OCI-M2 (cell line): ENCODE measurements around the gene LETM1.

Source experiments
- DNase-seq: peaks from one replicate; lab custom pipeline; 2025; ENCODE audit not compliant: unreplicated experiment; lab: John Stamatoyannopoulos, UW

The LETM1 gene

DNA sequence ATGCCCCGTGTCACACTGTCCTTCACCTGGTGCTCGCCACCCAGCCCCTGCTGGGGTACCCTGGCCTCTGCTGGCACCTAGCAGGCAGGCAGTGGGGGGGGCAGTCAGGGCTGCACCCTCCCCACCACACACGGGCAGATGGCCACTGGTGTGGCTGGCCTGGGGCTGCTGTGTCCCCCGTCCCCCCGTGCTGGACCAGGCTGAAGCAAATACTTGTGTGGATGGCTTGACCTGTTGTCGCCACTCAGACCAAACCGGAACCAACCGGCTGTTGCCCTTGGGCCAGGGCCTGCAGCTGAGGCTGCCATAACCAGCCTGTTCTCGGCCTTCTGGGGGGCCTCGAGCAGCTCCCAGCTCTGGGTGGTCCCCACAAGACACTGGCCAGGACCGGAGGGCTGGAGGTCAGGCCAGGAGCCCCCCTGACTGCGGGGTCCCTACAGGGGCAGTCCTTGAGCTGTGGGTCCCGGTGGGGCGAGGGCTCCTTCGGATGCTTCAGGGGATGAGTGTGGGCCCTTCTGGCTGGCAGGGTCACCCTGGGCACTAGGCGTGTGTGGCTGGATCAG lies 58.6 kb downstream of the LETM1 start:
- DNase-seq: no peak

DNA sequence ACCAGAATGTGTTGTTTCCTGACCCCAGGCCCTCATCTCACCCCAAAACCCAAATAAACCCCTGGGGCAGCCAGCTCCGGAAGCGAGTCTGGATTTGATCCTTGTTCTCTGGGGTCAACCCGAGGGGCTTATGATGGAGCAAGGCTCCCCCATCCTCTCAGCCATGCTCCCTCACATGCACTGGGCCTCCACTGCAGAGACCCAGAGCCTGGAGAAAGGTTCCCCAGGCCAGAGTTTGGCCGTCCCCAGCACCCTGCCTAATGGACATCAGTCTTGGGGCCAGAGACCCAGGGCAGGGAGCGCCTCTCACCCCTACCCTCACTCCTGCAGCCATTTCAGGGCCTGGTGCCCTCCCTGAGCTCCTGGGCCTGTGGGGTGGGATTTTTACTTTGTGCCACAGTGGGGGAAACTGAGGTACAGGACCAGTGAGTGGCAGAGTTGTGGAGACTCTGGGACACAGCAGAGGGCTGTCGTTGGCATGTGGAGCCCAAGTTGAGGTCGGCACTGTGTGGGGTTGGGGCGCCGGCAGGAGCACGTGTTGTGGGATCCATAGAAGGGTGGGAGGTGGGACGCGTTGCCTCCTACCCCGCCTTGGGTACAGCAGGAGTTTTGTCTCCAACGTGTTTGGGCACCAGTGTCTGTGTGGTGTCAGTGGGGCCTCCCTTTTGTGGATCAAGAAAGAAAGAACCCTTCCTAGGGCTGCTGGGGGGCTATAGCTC lies 59.3 kb downstream of the LETM1 start:
- no peak for DNase-seq

DNA sequence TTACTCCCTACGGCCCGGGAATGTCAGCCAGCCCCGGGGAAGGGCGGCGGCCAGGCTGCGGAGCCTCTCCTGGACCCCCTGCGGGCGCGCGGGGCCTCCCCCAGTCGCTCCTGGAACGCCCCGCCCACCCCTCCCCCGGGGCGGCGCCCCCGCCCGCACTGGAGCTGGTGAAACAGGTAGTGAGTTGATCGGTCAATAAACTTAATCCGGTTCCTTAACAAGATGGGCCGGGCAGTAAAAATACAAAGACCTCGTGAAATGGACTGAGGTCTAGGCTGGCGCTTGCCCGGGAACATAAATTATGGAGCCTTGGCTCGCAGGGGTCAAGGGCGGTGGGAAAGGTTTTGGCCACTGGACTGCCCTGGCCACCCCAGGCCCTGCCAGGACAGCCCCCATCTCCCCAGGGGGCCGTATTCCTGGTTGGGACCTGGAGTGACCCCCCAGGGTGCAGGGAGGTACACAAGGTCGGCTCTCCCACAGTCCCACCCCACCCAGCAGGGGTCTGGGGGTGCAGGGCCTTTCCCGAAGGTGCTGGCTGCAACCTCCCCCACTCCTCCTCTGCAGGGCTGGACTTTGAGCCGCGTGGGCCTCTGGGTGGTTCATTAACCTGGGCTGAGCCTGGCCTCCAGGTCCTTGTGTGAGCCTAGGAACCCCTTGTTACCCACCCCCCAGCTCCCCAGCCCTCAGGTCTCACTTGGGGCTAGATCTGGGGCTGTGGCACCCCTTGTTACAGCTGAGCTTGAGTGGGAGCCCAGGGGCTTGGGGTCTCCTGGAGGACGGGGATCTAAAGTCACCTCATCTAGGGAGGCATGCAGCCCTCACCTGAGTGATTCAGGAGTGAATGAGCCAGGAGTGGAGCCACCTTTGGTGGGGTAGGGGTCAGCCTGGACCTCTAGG lies 60.4 kb downstream of the LETM1 start:
- DNase-seq: no peak

DNA sequence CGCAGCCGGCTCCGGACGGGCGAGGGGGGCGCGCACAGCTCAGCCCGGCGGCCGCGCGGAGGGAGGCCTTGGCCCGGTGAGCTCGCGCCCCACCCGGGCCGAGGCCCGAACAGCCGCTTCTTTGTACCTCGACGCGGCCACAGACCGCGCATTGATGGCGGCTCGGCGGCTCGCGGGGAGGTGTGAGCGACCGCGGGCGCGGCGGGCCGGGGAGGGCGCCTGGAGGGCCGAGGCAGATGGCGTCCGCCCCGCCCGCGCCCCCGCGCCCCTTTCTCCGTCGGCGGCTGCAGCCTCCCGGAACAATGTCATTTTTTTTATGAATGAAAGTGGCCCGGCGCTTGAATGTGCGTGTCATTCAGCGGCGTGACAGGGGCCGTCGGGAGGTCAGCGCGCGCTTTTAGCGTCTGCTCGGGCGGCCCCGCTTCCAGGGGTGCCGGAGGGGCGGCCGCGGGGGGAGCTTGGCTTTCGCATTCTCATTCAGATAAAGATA lies 61.1 kb downstream of the LETM1 start:
- no peak for DNase-seq

DNA sequence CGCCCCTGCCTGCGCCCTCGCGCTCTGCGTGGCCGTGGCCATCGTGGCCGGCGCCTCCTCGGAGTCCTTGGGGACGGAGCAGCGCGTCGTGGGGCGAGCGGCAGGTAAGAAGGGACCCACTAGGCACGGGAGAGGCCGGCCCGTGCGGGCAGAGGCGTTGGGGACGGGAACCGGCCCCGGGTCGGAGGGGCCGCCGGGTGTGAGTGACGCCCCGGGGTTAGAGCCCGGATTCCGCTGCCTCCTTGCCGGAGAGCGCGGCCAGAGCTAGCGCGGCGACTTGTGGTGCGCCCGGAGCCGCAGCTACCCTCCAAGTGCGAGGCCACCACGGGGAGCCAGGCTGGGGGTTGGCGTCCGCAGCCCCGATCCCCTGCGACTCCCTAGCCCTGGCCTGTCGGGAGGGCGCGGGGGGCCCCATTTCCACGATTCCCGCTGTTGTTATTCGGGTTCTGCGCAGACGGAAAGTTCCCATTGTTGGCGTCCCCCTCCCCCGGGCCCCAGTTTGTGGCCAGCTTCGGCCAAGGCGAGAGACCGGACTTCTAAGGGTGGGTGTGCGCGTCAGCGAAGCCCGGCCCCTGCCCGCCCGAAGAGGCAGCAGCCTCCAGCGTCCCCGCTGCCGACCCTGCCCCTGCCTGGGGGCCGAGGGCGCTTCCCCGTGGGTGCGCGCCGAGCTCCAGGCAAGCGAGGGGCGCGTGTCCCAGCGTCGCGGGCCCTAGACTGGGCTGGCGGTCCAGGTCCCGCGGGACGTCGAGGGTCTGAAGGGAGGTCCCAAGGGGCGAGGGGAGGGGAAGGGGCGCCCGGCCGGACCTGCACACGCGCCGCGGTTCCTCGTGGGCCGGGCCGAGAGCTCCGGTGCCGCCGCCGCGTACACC lies 61.8 kb downstream of the LETM1 start:
- DNase-seq: no peak

DNA sequence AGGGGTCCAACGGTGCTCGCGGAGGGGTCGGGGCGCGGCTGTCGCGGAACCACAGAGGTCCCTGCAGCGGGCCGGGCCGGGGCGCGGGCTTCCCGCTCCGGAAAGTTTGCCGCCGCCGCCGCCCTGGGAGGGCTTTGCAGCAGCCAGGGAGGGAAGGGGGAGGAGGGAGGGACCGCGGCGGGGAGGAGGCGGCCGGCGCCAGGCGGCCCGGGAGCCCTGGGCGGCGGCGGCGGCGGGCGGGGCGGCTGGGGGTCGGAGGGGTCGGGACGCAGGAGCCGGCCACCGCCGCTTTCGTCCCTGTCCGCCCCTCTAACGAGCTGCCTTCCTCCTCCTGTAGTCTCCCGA lies 62.5 kb downstream of the LETM1 start:
- no peak for DNase-seq

DNA sequence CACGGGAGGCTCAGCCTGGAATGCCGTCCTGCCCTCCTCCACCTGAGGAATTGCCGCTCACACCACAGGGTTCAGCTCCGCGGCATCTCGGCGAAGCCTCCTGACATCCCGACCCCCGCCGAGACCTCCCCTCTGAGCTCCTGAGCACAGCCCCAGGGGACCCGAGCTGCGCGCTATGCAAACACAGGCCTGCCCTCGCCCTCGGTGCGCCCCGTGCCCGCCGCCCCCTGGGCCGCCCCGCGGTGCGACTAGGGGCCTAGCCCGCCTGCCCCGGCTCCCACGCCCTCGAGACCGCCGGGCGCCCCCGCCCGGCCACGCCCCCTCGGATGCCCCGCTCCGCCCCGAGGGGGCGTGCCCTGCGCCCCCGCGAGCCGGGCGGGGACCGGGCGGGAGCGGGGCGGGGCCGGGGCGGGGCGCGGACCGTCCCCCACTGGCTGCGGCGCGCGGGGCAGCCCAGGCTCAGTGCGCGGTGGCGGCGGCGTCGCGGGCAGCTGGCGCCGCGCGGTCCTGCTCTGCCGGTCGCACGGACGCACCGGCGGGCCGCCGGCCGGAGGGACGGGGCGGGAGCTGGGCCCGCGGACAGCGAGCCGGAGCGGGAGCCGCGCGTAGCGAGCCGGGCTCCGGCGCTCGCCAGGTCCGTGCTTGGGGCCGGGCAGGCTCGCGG lies 63.0 kb downstream of the LETM1 start, which contains the start of gene FGFR3:
Gene FGFR3 (plus strand): TSS at position 462 of the 664 bp plus-strand sequence. CDS start 642 bp downstream, outside the sequence.
- DNase-seq: no peak

DNA sequence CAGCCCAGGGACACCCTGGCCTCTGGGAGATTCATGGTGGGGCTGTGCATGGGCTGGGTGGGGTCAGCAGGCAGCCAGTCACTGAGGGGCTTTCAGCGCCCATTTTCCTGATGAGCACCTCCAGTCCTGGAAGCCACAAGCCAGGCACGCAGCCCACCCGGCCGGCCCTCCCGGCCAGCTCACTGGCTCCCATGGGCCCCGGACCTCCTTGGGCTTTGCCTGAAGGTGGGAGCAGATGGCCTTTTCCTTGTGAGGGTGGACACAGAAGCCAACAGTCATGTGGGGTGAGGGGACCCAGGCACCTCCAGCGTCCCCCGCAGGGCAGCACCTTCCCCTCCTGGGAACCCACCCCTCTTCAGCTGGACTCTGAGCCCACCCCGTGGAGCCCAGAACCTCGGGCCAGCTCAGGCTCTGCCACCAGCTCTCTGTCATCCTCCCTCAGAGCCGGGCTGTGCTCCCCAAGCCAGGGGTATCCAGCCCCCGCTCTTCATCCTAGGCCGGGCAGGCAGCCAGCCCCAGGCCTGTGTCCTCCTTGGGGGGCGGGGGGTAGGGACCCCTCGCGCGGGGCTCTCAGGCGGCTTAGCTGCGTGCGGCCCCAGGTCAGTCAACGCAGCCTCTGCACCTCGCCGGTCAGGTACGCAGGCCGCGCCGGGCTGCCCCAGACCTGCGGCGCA lies 63.7 kb downstream of the LETM1 start:
- no peak for DNase-seq

DNA sequence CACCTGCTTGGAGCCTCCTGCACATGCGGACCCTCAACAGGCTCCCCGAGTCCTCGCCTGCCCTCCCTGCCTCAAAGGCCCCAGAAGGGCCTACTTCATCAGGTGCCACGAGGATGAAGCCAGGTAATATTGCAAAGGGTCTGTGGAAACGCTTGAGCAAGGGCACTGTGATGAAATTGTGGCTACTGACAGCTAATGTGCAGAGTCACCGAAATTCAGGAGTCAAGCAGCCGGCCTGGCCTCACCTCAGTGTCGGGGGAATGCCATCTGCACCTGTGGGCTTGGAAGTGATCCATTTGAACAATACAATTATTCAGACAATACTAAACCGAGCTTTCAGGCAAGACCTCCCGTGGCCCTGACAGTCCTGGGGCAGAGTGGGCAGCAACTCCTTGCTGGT lies 66.0 kb downstream of the LETM1 start:
- DNase-seq: no peak

DNA sequence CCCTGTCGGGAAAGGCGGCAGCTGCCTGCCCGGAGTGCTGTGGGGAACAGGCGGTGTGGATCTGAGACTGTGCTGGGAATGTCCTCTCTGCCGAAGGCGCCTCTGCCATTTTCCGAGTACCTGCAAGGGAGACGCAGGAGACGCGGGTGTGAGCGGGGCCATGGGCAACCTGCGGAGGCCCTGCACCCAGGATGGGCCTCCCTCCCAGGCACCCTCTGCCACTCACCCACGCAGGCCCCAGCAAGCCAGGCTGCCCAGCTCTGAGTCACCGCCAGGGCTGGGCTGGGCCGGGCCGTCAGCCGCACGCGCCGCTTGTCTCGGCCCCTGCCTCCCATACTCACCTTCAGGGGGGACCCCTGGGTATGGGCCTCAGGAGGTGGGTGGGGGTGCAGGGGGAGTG lies 66.4 kb downstream of the LETM1 start:
- no peak for DNase-seq

DNA sequence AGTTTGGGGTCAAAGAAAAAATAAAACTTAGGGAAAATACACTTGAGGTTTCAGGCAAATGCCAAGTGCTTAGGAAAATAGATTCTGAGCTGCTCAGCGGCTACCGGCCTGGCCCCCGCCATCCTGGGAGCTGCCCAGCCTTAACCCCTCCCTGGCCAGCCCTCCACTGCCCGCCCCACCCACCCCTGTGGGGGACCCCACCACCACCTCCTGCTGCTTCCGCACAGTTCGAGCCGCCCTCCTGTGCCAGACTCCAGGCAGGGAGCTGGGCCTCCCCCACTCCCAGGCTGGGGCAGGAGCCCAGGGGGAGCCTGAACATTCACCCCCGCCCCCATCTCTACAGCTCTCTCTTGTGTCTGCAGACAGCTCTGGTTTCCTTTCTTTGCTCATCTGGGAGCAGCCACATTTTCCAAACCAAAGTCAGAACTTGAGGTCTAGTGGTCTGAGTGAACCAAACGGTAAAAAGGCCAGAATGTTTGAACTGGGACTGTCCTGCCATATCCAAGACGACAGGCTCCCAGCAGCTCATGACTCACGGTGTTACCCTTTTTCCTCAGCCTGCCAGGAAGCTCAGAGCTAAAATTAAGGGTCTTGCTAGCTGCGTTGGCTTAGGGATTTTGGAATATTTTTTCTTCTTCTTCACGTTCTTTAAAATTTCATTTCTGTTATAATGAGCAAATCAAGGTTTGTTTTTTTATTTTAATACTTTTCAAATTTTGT lies 67.5 kb downstream of the LETM1 start:
- no peak for DNase-seq

DNA sequence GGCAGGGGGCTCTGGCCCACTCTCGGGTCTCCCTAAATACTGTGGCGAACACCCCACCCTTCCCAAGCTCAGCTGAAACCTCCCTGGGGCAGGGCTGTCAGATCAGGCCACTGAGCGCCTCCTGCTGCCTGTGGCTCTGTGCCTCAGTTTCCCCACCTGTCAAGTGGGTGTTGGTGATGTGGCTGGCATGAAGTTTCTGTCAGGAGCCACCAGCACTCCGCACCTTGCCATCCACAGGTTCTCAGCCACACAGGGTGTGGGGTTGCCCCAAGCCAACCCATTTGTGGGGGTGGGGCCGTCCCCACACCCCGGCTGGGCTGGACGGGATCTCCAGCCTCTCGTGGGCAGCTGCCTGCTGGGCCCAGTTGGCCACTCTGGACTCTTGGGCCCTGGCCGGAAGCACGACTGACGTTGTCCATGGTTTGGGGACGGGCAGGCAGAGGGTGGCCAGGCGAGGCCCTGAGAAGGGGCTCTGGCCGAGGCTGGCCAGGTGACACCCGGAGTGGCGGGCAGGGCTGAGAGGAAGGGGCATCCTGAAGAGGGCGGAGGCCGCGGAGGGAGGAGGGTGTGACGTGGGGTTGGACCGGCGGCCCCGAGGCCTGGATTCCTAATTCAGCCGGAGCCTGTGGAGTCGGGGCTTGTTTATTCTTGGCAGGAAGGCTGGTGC lies 68.4 kb downstream of the LETM1 start:
- DNase-seq: no peak

DNA sequence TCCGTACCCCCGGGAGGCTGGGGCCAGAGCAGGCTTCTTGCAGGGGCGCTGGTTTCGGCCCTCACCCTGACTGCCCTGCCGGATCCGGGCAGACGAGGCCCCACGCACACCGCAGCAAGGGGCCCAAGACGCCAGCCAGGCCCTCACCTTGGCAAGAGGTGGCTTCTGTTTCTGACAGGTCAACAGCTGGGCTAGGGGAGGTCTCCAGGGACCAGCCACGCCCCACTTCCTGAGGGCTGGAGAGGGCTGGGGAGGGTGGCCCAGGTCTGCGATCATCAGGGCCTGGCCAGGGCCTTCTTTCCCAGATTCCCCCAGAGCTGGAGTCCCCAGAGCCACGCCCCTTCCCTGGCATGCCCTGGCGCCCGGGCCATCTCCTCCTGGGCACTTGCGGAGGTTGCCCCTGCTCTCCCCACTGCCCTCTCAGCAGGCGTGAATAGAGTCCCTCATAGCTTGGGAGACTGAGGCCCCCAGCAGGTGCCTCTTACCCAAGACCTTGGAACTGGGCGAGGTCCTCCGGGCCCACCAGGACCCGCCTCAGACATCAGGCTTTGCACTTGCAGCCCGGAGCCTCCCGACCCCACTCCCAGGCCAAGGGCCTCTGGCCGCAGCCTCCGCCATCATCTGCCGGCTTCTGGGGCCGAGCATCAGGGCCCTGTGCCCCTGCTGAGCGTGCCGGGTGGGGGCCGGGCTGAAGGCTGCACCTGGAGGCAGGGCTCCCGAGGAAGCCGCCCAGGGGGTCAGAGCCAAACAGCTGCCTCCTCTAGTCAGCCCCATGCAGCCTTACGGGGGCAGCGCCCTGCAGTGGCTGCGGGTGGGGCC lies 69.2 kb downstream of the LETM1 start:
- no peak for DNase-seq

DNA sequence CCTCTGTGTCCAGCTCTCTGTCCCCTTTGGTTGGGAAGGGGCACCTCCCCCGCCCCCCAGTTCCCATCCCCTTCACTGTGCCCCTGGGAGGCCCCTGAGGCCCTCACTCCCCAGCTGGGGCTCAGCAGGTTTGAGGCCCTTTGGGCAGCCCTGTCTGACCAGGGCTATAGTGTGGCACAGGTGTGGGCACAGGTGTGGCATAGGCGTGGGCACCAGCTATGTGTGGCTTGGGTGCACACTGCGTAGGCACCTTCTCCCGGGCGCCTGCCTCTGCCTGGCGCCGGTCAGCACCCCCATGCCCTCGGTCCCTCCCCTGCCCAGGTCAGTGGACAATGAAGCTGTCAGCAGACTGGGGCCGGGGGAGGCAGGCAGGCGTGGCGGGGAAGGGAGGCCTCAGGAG lies 70.4 kb downstream of the LETM1 start:
- no peak for DNase-seq

DNA sequence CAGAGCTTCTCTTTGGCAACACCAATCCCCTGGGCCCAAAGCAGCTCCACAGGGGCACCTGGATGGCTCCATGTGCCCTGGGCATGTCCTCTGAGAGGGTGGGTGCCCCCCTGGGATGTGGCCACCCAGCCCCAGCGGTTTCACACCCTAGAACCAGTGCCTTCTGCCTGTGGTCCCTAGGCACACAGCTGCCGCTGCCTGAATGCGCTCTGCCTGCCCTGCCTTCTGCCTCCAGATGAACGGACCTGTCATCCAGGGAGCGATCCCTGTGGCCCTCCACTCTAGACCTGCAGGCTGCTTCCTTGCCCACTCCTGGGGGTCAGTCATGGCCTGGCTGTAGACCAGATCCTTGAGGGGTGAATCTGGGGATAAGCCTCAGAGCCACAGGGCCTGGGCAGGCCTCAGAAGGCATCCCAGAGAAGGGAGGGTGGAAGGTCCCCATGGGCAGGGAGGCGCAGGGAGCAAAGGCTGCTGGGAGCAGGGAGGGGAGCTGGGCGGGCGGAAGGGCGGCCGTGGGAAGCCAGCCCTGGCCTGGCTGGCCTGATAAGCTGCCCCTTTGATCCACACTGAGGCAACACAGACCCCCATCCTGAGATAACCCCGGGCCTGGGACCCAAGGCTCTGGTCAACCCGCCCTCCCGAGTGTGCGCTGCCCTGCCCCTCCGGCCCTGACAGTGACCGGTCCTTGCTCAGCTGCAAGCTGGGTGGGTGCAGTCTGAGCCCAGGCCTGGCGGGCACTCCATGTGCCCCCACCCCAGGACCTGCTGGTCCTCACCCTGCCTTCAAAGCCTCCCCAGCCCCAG lies 71.0 kb downstream of the LETM1 start:
- DNase-seq: peak; percentile 8

DNA sequence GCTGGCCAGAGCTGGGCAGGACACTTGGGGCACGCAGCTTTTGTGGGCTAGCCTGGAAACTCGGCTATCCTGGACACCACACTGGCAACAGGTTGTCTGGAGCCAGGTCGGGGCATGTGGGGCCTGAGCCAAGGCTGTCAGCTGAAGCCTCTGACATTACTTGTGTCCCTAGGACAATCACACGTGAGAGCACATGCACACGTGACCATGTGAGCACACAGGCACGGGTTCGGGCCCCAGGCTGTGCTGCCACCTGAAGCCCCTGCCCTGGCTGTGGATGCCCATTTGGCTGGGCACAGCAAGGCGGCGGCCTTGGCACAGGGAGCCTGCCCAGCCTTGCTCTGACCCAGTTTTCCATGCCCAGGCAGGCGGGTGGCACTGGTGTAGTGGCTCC lies 71.6 kb downstream of the LETM1 start:
- no peak for DNase-seq

DNA sequence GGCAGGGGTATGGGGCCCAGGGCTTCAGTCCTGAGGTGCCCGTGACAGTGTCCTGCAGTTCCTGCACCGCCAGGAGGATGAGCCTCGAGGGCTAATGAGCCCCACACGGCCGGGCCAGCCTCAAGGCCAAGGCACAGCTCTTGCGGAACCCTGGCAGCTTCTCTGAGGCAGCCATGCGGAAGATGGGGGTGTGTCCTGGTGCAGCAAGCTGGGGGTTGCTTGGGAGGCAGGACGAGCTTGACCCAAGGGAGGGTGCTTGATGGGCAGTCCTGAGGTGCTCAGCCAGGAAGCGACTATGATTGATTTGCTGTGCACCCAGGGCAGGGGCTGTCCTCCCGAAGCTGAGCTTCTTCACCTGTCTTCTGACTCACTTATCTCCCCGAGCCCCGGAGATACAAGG lies 72.0 kb downstream of the LETM1 start:
- DNase-seq: no peak
